ENCODE results near the gene PRPF38B.
A peak's percentile ranks its signal among the peaks of the same experiment; 100 is the strongest.

The PRPF38B gene

DNA sequence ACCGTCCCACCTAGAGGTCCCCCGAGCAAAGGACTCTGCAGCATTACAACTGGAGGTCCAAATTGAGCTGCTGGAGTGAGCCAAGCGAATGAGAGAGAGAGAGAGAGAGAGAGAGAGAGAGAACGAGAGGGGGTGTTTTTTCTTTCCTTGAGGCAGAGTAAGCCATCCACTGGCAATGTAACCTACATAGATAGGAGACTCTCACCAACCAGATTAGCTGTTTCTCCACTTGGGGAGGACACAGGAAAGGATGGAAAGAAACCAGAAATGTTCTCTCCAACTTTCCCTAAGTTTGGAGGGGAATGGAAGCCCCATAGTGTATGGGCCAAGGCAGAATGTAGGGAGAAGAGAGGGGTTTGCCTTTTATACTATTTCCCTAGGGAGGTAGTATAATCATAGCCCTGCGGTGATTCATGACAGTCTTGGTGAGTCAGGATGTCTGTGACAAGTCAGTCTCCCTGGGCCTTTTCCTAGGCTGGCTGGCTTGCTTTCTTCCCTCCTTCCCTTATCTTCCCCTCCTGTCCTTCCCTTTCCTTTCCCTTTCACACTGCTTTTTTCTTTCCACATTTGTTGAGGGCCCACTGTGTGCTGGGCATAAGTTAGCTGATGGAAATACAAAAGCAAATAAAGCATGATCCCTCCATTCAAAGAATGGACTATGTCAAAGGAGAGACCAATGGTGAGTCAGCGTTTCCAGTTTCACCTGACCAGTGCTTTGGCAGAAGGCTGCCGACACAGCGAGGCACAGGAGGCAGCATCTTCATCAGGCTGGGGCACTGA lies 27.7 kb downstream of the PRPF38B start:
- no peak for DNase-seq

DNA sequence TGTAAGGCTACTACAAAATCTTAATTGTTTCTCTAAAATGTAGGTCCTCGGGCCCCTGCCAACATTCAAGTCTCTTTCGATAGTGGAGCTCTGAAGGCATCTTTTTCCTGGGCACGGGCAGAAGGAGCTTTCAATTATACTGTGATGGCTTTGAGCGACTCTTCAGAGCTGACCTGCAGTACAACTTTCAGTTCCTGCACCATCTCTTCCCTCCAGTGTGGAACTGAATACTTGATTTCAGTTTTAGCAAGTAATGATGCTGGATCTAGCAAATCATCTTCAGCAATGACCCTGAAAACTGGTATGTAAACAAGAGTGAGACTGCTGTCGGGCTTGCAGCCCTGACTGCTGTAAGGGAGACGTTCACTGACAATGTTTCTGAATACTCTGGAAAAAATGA lies 30.2 kb downstream of the PRPF38B start:
- no peak for DNase-seq

DNA sequence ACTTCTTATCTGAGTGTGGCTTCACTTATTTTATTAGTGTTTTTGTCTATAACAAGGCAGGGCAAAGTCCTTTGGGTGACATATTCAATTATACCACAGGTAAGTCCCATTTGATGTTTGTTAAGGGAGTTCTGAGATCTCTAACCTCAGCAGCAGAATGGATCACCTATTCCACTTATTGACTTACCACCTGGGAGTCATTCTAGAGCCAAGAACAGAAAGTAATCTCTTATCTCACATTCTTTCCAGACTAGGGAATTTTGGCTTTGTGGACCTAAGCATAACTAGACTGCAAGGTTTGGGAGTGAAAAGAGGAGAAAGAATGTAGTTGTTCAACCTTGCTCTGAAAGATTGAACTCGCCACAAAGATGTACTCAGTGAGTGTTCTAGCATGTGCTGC lies 33.8 kb downstream of the PRPF38B start:
- DNase-seq, result no peak

DNA sequence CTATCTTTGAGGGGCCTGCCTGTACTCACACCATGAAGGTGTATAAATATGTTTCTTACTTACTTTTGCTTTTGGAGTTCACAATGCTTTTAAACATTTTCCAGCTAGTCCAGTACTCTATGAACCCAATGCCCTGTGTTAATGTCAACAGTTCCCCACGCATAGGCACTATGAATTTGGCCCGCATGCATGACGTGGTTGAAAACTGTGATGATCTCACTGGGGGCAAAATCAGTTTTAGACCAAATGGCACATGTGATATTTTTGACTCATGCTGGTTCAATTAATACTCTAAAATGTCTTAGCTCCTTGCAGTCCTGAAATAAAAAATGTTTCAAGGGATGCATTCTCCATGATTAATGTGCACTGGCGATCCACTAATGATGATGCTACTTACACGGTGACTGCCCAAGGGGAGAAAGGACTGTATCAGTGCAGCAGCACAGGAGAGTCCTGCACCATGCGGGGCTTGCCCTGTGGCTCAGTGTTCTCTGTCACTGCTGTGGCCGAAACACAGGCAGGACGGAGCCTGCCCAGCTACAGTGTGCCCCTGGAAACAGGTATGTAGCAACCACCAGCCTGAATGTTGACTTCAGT lies 36.3 kb downstream of the PRPF38B start:
- DNase-seq, result no peak

DNA sequence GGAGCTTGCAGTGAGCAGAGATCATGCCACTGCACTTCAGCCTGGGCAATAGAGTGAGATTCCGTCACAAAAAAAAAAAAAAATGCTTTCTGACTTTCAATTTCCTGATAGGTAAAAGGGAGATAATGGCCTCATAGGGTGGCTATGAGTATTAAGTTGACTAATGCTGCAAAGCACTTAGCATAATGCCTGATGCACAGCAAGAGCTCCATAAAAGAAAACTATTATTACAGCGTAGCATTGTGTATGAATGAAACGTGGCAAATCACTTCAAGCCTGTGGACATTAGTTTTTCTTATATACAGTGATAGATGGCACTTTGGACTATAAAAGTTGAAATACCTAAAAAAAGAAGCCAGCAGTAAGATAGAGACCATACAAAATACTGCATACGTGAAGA lies 37.4 kb downstream of the PRPF38B start:
- no peak for DNase-seq

DNA sequence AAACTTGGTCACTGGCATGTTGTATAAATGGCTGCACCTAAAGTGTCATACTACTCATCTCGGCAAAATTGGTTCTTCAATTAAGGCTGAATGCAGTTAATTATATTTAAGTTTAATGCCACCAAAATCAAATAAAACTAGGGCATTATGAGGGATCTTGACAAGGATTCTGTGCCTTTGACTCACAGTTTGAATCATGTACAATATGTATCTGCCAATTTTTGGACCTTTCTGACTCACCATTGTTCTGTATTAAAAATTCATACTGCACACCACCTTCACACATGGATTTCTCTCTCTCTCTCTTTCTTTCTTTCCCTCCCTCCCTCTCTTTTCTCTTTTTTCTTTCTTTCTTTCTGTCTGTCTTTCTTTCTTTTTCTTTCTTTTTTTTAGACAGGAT lies 40.3 kb downstream of the PRPF38B start:
- no peak for DNase-seq

DNA sequence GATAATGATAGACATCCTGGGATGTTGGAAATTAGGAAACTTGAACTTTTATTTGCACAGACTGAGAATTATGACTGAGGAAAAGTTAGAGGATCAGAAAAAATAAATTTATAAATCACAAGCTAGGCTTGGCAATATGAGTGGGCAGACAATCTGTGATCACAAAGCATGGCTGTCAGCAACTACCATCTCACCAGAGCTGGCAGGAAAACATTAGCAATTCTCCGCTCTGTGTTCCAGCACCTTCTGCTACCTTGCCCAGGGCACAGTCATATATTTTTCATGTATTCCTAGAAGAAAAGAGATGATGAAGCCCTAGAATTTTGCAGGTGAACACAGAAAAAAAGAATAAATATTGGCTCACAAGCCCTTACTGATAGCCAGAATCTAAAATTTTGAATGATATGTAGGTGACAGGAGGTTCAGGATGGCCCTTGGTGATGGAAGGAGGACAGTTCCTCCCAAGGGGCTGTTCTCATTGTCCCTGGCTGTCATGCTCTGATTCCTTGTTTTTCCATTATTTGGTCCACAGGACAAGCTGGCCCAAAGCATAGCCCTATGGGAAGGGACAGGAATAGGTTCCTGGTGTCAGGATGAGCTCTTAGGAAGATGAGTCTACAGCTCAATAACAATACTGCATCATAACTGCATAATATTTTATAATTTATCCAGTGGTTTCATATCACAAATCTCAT lies 42.2 kb downstream of the PRPF38B start:
- DNase-seq, result no peak

DNA sequence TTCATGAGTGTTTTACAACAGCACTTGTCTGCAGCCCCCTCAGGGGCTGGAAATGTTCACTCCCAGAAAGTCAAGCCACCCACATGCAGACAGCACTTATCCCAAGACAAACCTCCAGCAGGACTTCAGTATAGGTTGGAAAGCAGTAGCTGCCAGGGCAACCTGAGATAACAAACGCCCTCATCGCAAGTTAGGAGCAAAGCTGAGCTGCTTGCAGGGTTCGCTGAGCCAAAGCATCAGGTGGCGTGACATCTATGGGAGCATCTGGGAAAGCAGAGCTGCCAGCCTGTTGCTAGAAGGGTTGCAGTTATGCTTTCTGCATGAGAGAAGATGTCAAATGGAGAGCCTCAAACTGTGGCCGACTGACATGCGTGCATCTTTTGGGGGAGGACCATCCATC lies 50.1 kb downstream of the PRPF38B start:
- DNase-seq, result no peak

DNA sequence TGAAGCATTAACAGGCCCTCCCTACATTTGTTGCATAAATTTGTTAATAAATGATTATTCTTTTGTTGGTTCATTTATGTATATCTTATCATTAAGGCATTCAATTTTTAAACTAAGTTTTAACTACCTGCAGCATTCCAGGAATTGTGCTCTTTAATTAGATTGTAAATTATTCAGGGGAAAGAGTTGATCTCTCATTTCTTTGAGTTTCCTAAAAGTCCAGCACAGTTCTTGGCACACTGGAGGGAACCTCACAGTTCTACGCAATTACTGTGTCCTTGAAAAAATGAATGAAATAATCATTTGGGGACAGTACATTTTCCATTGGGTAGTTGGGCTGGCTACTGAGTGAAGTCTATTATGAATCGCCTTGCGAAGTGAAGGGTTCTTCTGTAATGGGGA lies 53.9 kb downstream of the PRPF38B start:
- no peak for DNase-seq

DNA sequence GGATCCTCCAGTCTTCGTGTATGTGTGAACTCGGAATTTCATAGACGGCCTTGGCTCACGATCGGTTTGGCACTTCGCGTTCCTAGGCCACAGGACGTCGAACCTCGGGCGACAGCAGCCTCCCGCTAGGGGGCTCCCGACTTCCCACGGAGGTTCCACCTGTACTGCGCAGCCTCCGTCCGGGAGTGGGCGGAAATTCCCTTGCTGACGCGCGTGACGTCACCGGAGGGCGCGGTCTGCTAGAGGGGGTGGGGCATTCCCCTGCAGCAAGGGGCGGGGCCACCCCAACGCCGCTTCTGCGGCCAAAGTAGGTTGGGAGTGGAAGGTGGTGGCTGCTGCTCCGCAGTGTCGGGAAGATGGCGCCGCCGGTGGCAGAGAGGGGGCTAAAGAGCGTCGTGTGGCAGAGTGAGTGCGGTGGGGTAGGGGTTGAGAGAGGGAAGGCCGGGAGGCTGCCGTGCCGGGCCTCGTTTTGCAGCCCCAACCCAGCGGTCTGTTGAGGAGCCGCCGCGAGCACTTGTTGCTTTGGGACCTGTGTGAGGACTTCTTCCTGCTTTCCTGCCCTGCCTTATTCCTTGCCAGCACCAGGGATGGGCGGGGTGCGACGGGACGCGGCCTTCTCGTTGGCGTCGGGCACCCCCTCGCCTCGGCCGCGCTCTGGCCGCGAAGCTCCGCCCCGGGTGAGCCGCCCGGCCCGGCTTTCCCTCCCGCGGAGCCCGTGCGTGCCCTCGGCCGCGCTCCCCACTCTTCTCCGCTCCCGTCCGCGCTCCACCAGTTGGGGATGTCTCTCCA lies 54.5 kb downstream of the PRPF38B start, which contains the start of gene STXBP3:
STXBP3 (plus strand) TSS at position 293 of the 789 bp plus-strand sequence; CDS start at position 357, 64 bp downstream.
- peak; percentile 98 for DNase-seq

DNA sequence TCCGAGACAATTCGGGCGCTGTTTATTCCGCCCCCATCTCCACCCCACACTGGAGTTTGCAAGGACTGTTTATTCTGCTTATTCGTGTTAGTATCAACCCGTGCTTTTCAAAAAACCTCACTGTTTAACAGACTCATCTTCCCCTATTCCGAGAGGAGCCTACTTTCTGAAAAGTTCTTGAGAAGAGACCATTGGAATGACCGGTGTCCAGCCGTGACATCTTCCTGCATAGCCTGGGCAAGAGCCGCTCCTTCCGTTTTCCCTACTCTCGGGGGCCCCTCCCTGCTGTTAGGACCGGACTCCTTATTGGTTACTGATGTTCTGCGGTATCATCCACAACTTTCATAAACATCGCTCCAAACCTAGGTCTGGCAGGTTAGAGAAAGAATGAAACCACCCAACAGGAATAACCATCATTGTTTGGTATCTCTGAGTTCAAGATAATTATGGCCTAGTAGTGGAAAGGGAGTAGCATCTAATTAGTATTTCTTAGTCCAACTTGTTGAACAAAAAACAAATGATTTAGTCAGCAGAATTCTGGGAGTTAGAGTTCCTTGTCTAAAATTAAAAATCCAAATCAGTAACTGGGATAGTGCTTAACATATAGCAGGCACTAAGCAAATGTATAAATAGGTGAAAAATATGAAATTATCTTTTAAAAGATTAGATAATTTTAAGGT lies 55.2 kb downstream of the PRPF38B start:
- peak; percentile 66 for DNase-seq

DNA sequence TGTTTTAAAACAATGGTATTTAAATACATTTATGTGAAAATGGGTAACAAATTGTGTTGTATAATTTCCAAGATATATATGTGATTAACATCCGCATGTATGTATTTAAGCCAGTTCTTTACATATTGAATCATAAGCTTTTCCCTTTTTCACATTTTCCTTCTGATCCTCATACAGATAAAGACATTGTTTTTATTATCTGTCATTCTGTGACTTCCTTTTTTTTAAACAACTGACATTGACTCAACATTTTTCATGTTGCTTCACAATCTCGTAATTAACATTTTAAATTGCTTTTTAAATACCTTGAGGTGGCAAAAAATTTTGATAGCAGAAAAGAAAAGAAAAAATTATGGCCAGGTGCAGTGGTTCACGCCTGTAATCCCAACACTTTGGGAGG lies 55.8 kb downstream of the PRPF38B start:
- DNase-seq, result no peak

DNA sequence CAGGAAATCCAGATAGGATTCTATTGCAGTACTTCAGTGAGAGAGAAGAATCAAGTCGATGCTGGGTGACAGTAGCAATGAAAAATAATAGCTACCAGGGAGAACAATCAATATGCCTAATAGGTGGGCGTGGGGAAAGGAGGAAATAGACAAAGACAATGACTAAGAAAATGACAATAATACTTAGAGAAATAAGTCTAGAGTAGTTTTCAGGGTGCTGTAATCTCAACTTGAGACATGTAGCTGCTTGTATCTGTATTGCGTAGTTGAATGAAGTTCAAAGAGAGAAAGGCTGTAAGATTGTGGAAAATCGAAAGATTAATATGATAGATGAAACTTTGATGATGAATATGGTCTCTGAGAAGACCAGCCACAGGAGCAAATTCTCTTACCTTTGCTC lies 57.0 kb downstream of the PRPF38B start:
- DNase-seq, result no peak

DNA sequence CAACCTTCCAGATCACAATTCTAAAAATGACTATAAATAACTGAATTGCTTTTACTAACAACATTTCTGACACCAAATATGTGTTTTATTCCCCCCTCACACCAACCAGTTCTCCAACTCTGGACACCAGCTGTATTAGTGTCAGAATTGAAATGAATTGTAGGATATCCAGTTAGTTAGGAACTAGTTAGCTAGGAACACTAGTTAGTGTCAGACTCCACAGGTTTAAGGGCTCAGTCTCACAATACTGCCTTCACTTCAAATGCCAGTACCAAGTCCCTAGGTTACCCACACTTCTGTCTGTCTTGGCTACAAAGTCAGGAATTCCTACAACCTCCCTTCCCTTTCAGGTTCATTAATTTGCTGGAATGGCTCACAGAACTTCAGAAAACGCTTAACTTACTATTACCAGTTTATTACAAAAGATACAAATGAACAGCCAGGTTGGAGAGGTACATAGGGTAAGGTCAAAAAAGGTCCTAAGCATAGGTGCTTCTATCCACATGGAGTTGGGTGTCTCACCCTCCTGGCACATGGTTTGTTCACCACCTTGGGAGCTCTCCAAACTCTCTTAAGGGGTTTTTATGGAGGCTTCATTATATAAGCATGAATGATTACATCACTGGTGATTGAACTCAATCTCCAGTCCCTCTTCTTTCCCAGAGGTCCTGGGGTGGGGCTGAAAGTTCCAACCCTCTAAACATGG lies 58.5 kb downstream of the PRPF38B start:
- DNase-seq, result no peak

Measured in CD4-positive, alpha-beta T cell treated with Interleukin-15 for 1 hour (primary cell).